HG03060 (cell line): Measurements from ENCODE around the gene PRAMEF6.
"Not testable (repeated sequence)": the region's sequence is repeated elsewhere in the genome, so short reads cannot be mapped to it uniquely, and the experiment has no call there.

Experiments
- ATAC-seq: cut with Tn5 transposase; IDR thresholded peaks from one replicate; pipeline ENCODE4 v1.9.1; 2021; ENCODE audit warnings: low read depth, moderate number of reproducible peaks; ENCODE audit not compliant: unreplicated experiment

PRAMEF6 gene

DNA sequence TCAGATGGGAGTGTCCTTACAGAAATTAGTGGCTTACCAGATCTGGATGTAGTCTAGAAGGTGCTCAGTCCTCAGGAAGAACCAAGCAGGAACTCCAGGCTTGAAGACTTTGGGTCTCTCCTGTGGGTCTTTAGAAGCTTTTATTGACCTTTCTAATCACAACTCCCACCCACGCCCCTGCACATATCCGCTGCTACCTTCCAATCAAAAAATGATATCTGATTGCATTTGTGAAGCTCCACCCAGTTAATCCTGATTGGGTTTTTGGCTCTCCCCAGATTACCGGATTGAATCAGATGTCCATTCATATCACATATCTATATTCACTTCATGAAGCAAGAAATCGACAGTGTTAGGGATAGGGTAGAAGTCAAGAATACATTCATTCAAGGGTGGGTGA is at the start of gene PRAMEF6:
Gene PRAMEF6, minus strand, starts transcription at position 101 of the 400 bp plus-strand sequence. CDS start 5,062 bp downstream, outside the sequence.
- ATAC-seq = not testable (repeated sequence)

DNA sequence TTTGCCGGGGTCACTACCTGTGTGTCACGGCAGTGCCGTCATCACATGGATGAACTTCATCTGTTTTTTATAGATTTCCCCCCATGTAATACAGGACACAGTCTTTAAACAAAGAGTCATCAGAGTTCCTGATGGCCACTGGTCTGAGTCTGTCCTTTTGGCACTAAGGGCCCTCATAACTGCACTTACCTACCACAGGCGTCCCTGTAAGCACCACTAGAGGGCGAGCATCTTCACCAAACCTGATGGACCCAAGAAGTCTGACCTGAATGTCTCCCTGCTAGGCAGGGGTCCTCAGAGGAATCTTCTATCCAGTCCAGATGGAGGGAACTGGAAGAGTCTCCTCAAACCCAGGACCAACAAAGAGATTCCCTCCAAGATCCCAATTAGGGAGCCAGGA is 23.0 kb downstream of the PRAMEF6 start:
- ATAC-seq = not testable (repeated sequence)

DNA sequence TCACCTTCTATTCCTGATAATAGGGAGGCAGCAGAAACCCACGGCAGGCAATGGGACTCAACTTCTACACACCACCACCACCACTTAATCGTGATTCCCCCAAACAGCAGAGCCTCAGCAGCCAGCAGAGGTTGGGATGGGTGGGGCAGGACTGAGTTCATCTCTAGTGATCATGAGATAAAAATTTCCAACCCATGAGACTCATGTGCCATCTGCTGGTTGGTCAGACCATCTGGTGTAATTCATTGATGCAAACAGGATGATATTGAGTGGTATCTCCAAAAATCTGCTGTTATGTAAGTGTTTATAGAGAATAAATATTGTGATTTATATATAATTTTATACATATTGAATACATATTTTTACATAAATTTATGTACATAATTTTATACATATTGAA is 25.6 kb downstream of the PRAMEF6 start:
- ATAC-seq = not testable (repeated sequence)

DNA sequence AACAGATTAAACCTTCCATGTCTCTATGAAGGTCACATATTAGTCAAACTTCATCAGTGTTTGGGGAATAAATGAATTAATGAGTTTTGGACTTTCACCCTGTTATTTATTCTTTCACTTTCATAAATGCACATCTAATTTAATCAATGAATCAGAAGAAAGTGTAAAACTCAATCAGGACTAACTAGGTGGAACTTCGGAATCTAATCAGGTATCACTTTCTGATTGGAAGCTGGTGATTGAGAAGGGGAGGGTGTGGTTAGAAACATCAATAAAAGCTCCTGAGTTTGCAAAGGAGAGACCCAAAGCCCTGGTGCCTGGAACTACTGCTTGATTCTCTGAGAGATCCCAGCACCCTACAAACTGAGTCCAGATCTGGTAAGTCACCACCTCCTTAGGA is 31.1 kb downstream of the PRAMEF6 start, which contains the start of gene PRAMEF7:
Gene PRAMEF7, plus strand, starts transcription at position 301 of the 400 bp plus-strand sequence. CDS start 1,083 bp downstream, outside the sequence.
- ATAC-seq = not testable (repeated sequence)

DNA sequence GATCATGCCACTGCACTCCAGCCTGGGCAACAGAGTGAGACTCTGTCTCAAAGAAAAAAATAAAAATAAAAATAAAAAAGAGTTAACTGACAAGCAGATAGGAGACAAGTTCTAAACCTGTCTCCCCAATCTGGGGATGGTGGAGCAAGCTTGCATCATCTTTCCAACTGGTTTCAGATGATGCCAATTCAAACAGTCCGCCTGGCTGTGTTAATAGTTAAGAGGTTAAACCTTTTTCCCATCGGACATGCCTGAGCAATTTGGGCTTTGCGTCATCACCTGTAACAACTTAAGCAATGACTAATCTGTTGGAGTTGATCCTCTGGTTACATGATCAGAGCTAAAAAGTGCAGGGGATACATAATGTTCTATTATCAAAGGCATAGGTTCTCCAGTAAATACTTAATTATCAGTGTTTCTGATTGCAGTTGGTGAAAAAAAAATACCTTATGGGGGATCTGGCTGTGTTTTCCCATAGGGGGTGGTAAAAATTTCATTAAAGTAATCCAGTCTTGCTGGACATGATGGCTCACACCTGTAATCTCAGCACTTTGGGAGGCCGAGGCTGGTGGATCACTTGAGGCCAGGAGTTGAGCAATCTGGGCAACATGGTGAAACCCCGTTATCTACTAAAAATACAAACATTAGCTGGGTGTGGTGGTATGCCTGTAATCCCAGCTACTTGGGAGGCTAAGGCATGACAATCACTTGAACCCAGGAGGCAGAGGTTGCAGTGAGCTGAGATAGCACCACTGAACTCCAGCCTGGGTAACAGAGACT is 43.4 kb downstream of the PRAMEF6 start:
- not testable (repeated sequence) for ATAC-seq

DNA sequence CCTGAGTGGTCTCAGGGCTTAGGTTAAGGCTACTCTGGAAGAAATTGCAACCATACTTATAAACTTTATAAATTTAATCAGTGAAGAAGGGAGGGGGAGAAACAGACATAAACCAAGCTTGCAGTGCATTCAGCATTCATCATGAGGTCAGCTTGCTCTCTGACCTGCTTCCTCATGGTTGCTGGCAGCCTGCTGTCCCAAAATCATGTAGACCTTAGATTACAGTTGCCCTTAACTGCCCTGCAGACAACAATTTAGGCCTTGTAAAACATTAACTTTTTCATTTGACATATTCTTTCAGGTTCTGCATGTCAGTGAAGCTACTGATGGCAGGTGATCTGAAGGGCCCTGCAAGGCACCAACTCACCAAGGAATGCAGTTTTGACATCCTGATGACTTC is 48.2 kb downstream of the PRAMEF6 start:
- not testable (repeated sequence) for ATAC-seq

DNA sequence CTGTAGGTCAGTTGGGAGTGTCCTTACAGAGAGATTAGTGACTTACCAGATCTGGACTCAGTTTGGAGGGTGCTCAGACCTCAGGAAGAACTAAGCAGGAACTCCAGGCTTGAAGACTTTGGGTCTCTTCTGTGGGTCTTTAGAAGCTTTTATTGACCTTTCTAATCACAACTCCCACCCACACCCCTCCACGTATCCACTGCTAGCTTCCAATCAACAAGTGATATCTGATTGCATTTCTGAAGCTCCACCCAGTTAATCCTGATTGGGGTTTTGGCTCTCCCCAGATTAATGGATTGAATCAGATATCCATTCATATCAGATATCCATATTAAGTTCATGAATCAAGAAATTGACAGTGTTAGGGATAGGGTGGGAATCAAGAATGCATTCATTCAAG is 49.2 kb downstream of the PRAMEF6 start, which contains the start of gene PRAMEF10:
Gene PRAMEF10, minus strand, starts transcription at position 101 of the 400 bp plus-strand sequence. CDS start 2,423 bp downstream, outside the sequence.
- ATAC-seq = not testable (repeated sequence)
